H1 (cell line): ENCODE measurements around the gene RMND1.

Source experiments
- BACH1 ChIP-seq: IDR thresholded peaks from 2 replicates; pipeline ENCODE4 v1.6.1; 2012; ENCODE audit warnings: low read length, improper control_type of control experiment
- CHD2 ChIP-seq: IDR thresholded peaks from 2 replicates; pipeline ENCODE4 v1.6.1; 2012; ENCODE audit warnings: low read length, improper control_type of control experiment

DNA sequence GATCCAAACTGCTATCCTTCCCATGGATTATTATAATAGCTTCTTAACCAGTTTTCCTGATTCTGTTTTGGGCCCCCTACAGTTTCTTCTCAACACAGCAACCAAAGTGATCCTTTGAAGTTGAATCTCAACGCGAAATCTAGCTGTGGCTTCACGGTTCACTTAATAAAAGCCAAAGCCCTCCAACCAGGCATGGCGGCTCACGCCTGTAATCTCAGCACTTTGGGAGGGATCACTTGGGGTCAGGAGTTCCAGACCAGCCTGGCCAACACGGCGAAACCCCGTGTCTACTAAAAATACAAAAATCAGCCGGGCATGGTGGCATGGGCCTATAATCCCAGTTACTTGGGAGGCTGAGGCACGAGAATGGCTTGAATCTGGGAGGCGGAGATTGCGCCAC lies 3.3 kb downstream of the RMND1 start:
- no peak for TF ChIP-seq BACH1
- TF ChIP-seq CHD2, result no peak
